Measurements from ENCODE around the gene EDAR. TPM values are rescaled to one million over a fixed set of nuclear protein-coding genes. Genes with fewer than 3 reads are reported as not detected.

The EDAR gene
- total and polyA plus RNA-seq, 7 donors: under 0.01 to 0.87 TPM; not detected in 5

- DNase-seq: no peak
- Histone ChIP-seq H3K27ac (no peak overlapping the region), H3K4me3 (no peak overlapping the region), H3K27me3 (no peaks in the 10 kb centered on the region), H3K9me3 (no peaks in the 10 kb centered on the region), H3K36me3 (no peaks in the 10 kb centered on the region), H3K4me1 (peaks cover 0 to 8% (median 0%) of the 10 kb centered on the region in 4 donors)
- TF ChIP-seq EP300 (IDR thresholded peaks at IDR 0.05) (no peak), POLR2AphosphoS5 (IDR thresholded peaks at IDR 0.05) (no peak), CTCF (IDR thresholded peaks at IDR 0.05) (no peak), POLR2A (IDR thresholded peaks at IDR 0.05) (no peak)
- intact Hi-C loops (cut with DNase I): no loop called here
- WGBS, 2 donors: 10 to 38% methylated on average over 7 of the region's 7 CpGs
Observed at GRCh38 chr2:108978709-108979111, 10.3 kb downstream of the EDAR start.

GRCh38 chr2:108975613-108976435 lies 13.2 kb downstream of the EDAR start:
- TF ChIP-seq EP300 (IDR thresholded peaks at IDR 0.05) (no peak), POLR2AphosphoS5 (IDR thresholded peaks at IDR 0.05) (no peak), CTCF (IDR thresholded peaks at IDR 0.05) (no peak), POLR2A (IDR thresholded peaks at IDR 0.05) (no peak)
- Histone ChIP-seq H3K4me1 (peaks cover 0 to 8% (median 0%) of the 10 kb centered on the region in 4 donors), H3K27me3 (no peaks in the 10 kb centered on the region), H3K27ac (no peak overlapping the region), H3K4me3 (no peak overlapping the region), H3K36me3 (no peaks in the 10 kb centered on the region), H3K9me3 (no peaks in the 10 kb centered on the region)
- 90 to 92% methylated on average over 14 of the region's 14 CpGs for WGBS, 2 donors
- intact Hi-C loops (cut with DNase I): no loop called here
- no peak for DNase-seq

GRCh38 chr2:108974674-108975073 lies 14.3 kb downstream of the EDAR start:
- intact Hi-C loops (cut with DNase I): no loop called here
- no peak overlapping the region for H3K4me3 ChIP-seq
- DNase-seq: no peak
- TF ChIP-seq EP300 (IDR thresholded peaks at IDR 0.05) (no peak), POLR2AphosphoS5 (IDR thresholded peaks at IDR 0.05) (no peak), POLR2A (IDR thresholded peaks at IDR 0.05) (no peak), CTCF (IDR thresholded peaks at IDR 0.05) (no peak)
- H3K9me3 ChIP-seq: no peaks in the 10 kb centered on the region
- peaks cover 0 to 8% (median 0%) of the 10 kb centered on the region in 4 donors for H3K4me1 ChIP-seq
- H3K27me3 ChIP-seq: no peaks in the 10 kb centered on the region
- no peaks in the 10 kb centered on the region for H3K36me3 ChIP-seq
- H3K27ac ChIP-seq: no peak overlapping the region
- WGBS, 2 donors: 83 to 91% methylated on average over 4 of the region's 4 CpGs

GRCh38 chr2:108972663-108973062 lies 16.4 kb downstream of the EDAR start:
- Histone ChIP-seq H3K9me3 (no peaks in the 10 kb centered on the region), H3K27me3 (no peaks in the 10 kb centered on the region), H3K4me3 (no peak overlapping the region), H3K36me3 (no peaks in the 10 kb centered on the region), H3K4me1 (no peaks in the 10 kb centered on the region), H3K27ac (no peak overlapping the region)
- no peak for DNase-seq
- TF ChIP-seq POLR2A (IDR thresholded peaks at IDR 0.05): no peak
- no peak for TF ChIP-seq EP300 (IDR thresholded peaks at IDR 0.05)
- TF ChIP-seq CTCF (IDR thresholded peaks at IDR 0.05): no peak
- no peak for TF ChIP-seq POLR2AphosphoS5 (IDR thresholded peaks at IDR 0.05)
- WGBS, 2 donors: 36 to 79% methylated on average over 6 of the region's 6 CpGs
- intact Hi-C loops (cut with DNase I): no loop called here

Measured in sigmoid colon (tissue), 7 donors.